HAP-1 (cell line): ENCODE measurements around the gene CACNG7.

Experiments used
- DNase-seq, 2 experiments: peaks; one replicate each; pipeline ENCODE4 v3.0.0-alpha.2; 2016 to 2020; ENCODE audit warnings: low spot score in 2 of 2
- H3K27me3 ChIP-seq: fragments of 250-450 bp; sonication (Bioruptor Pico); 2 replicates; pipeline ENCODE4 v1.5.1; 2020; ENCODE audit warnings: low read depth, mild to moderate bottlenecking, moderate library complexity
- H3K36me3 ChIP-seq: fragments of 250-450 bp; sonication (Bioruptor Pico); replicated peaks from 2 replicates; pipeline ENCODE4 v1.5.1; 2020; ENCODE audit warnings: mild to moderate bottlenecking
- H3K4me1 ChIP-seq: fragments of 250-450 bp; sonication (Bioruptor Pico); 2 replicates; pipeline ENCODE4 v1.5.1; 2020; ENCODE audit warnings: mild to moderate bottlenecking
- H3K4me3 ChIP-seq: fragments of 250-450 bp; sonication (Bioruptor Pico); 2 replicates; pipeline ENCODE4 v1.5.1; 2020; ENCODE audit warnings: mild to moderate bottlenecking, moderate library complexity
- H3K9me3 ChIP-seq: fragments of 250-450 bp; sonication (Bioruptor Pico); 2 replicates; pipeline ENCODE4 v1.5.1; 2020; ENCODE audit warnings: mild to moderate bottlenecking, moderate library complexity
- in situ Hi-C: fragments of 300-500 bp; cut with MboI; formaldehyde crosslinking; loops from 3 replicates; pipeline ENCODE4 v1.14.3; 2020; ENCODE audit warnings: low sequenced_read_pairs, inconsistent platforms, mixed read lengths

The CACNG7 gene

DNA sequence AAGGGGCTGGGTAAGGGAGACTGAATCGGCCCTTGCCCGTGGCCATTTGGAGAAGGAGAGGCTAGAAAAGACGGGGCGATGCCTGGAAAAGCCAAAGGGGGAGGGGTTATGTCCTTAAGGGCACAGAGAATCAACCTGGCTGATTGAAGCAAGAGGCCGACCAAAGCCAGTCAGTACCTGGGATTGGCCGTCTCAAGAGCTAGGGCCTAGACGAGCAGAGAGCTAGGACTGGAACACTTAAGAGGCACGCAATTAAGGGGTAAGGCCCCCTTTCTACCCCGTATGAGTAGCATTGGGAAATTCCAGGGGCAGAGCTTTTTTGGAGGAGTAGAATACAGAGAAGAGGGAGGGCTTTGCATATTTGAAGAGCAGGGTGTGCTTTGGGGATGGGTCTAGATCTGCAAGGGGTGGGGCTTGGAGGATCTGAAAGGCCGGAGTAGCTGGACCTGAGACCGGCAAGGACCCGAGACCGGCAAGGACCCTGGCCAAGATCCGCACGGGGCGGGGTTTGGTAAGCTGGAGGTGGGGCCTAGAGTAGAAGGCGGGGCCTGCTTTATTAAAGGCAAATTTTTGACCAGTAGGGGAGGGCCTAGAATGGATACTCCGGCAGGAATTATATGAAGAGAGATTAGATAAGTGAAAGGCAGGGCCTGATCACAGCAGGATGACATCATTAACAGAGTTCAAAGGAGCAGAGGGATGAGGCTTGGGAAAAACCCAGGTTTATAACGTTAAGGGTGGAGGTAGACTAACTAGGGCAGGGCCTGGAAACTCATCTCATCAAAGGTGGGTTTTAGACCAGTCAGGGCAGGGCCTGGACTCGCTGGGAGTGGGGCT lies 71.7 kb downstream of the CACNG7 start:
- H3K27me3 ChIP-seq = 0 out of 2 replicates have a peak, but pooled peaks cover 2% of the 10 kb centered on the region
- peak overlapping the region; percentile 46 for H3K4me3 ChIP-seq
- H3K4me1 ChIP-seq = peaks cover 14% of the 10 kb centered on the region
- DNase-seq = peak in 1 of 2 experiments; percentile 67
- no peaks in the 10 kb centered on the region for H3K36me3 ChIP-seq
- no peaks in the 10 kb centered on the region for H3K9me3 ChIP-seq
- in situ Hi-C loops = no loop called here

DNA sequence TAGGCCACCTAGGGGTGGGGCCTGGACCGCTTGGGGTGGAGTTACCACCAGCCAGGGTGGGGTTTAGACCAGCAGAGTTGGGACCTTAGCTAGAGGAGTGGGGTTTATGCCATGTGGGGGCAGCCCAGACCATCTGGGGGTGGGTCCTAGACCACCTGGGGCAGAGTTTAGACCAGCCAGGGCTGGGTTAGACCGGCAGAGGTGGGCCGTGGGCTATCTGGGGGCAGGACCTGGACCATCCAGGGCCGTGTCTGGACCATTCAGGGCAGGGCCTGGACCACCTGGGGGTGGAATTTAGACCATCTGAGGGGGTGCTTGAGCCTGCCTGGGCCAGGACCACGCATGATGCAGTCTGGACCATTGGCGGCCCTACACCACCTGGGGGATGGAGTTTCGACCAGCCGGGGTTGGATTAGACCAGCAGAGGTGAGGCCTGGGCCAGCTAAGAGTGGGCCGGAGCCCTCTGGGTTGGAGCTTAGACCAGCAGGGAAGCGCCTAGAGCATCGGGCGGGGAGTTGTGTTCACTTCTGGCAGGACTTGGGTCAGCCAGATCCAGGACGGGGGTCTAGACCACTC lies 72.4 kb downstream of the CACNG7 start:
- DNase-seq = peak in 1 of 2 experiments; percentile 33
- Histone ChIP-seq H3K9me3 (no peaks in the 10 kb centered on the region), H3K36me3 (no peaks in the 10 kb centered on the region), H3K4me3 (no peak overlapping the region), H3K4me1 (peaks cover 14% of the 10 kb centered on the region), H3K27me3 (0 out of 2 replicates have a peak, but pooled peaks cover 2% of the 10 kb centered on the region)
- in situ Hi-C loops = no loop called here

DNA sequence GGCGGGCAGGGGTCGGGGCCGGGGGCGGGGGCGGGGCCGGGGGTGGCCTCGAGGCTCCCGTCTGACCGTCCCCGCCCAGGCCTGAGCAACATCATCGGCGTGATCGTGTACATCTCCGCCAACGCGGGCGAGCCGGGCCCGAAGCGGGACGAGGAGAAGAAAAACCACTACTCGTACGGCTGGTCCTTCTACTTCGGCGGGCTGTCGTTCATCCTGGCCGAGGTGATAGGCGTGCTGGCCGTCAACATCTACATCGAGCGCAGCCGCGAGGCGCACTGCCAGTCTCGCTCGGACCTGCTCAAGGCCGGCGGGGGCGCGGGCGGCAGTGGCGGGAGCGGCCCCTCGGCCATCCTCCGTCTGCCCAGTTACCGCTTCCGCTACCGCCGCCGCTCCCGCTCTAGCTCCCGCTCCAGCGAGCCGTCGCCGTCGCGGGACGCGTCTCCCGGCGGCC lies 72.9 kb downstream of the CACNG7 start:
- peaks cover 14% of the 10 kb centered on the region for H3K4me1 ChIP-seq
- H3K36me3 ChIP-seq = no peaks in the 10 kb centered on the region
- 0 out of 2 replicates have a peak, but pooled peaks cover 2% of the 10 kb centered on the region for H3K27me3 ChIP-seq
- H3K9me3 ChIP-seq = no peaks in the 10 kb centered on the region
- in situ Hi-C loops = no loop called here
- H3K4me3 ChIP-seq = no peak overlapping the region
- DNase-seq = no peak

DNA sequence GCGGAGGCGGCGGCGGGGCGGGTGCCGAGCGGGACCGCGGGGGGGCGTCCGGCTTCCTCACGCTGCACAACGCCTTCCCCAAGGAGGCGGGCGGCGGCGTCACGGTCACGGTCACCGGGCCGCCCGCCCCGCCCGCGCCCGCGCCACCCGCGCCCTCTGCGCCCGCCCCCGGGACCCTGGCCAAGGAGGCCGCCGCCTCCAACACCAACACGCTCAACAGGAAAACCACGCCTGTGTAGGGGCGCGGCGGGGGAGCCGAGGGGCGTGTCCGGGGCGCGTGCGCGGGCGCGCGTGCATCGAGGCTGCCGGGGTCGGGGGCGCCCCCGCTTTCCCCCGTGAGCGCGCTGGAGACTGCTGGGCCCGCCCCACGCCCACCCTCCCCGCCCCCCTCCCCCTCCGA lies 73.5 kb downstream of the CACNG7 start:
- peak in 1 of 2 experiments; percentile 70 for DNase-seq
- 0 out of 2 replicates have a peak, but pooled peaks cover 2% of the 10 kb centered on the region for H3K27me3 ChIP-seq
- no peak overlapping the region for H3K4me3 ChIP-seq
- H3K36me3 ChIP-seq = no peaks in the 10 kb centered on the region
- in situ Hi-C loops = no loop called here
- H3K9me3 ChIP-seq = no peaks in the 10 kb centered on the region
- H3K4me1 ChIP-seq = peaks cover 13% of the 10 kb centered on the region

DNA sequence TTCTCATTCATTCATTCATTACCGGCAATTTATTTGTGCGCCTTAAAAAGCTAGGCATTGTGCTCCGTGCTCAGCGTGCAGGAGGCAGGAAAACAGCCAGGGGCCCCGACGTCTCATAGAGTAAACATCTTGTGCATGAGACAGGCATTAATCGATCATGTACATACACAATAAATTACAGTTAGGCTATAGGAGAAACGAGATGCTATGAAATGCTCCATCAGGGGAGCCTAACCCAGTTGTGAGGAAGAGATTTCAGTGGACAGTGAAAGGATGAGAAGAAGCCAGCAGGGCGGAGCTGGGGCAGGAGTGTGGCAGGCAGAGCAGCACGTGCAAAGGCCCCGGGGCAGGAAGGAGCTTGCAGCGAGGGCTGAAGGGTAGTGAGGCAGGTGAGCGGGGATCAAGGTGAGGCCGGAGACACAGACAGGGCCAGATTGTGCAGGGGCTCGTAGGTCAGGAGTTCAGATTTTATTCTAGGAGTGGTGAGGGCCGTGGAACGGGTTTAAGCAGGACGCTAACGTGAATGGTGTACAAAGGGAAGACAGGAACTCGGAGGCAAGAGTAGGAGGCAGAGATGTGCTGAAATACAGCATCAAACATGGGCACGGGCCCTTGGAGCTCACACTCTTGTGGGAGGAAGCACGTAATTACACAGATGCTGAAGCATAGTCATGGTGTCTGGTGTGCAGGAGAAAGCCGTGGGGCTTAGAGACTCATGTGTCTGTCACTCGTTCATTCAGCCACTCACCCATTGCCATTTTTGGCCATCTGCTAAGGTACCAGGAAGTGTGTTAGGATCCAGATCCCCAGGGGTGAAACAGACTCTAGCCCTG lies 74.6 kb downstream of the CACNG7 start:
- no peak for DNase-seq
- in situ Hi-C loops = no loop called here
- Histone ChIP-seq H3K9me3 (no peaks in the 10 kb centered on the region), H3K36me3 (no peaks in the 10 kb centered on the region), H3K4me1 (peaks cover 7% of the 10 kb centered on the region), H3K27me3 (0 out of 2 replicates have a peak, but pooled peaks cover 2% of the 10 kb centered on the region), H3K4me3 (no peak overlapping the region)

DNA sequence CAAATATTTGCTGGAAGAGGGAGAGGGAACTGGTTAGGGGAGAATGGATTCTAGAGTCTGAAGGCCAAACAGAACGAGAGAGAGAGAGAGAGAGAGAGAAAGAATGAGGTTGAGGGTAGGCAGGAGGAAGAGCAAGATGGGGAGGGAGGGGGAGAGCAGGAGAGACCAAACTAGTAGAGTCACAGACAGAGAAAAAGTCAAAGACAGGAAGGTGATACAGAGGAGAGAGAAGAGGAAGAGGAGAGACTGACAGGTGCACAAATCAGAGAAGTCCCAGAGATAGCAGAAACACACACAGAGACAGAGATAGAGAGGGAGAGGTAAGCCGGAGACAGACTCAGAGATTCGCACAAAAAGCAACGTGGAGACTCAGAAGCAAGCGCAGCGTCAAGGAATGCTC lies 76.8 kb downstream of the CACNG7 start:
- no peaks in the 10 kb centered on the region for H3K27me3 ChIP-seq
- no peak for DNase-seq
- no peaks in the 10 kb centered on the region for H3K36me3 ChIP-seq
- in situ Hi-C loops = no loop called here
- H3K9me3 ChIP-seq = no peaks in the 10 kb centered on the region
- H3K4me3 ChIP-seq = no peak overlapping the region
- no peaks in the 10 kb centered on the region for H3K4me1 ChIP-seq

DNA sequence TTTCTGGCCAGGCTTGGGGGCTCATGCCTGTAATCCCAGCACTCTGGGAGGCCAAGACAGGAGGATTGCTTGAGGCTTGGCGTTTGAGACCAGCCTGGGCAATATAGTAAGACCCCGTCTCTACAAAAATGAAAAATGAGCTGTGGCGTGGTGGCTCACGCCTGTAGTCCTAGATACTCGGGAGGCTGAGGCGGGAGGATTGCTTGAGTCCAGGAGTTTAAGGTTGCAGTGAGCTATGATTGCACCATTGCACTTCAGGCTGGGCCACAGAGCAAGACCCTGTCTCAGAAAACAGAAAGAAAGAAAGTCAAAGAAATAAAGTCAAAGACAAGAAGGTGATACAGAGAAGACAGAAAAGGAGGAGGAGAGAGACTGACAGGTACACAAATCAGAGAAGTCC lies 79.9 kb downstream of the CACNG7 start:
- H3K9me3 ChIP-seq = no peaks in the 10 kb centered on the region
- no peaks in the 10 kb centered on the region for H3K27me3 ChIP-seq
- in situ Hi-C loops = no loop called here

DNA sequence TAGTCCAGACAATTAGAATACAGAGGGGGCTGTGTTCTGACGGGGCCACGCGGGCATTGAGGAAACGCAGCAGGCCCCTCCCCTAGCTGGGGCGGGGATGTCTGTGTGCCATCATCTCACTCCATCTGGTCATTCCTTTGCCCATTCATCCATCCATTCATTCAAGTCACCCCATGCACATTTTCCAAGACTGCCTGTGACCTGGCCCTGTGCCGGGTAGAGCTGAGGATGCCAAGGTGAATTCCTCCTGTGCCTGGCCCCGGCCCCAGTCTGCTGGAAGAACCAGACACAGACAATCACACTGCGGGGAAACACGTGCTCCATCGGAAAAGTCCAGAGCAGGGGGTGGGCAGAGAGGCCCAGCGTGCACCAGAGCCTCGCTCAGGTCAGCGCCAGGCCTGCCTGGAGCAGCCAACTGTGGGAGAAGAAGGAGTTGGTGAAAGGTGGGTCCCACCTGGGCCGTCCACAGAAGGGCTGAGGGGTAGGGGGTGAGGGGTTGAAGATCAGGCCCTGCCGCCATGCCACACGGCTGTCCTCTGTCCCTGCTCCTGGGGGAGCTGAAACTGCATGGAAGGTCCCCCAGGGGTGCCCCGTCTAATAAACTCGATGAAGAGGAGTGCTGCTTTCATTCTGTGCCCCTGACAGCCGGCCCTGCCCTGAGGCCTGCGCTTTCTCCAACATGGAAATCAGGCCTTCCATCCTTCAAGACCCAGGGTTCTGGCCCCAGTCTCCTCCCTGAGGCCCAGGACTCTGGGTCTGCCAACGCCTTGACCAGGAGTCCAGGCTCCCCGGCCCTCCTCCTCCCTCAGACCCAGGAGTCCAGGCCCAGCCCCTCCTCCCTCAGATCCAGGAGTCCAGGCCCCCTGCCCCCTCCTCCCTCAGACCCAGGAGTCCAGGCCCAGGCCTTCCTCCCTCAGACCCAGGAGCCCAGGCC lies 80.8 kb downstream of the CACNG7 start:
- Histone ChIP-seq H3K4me1 (no peaks in the 10 kb centered on the region), H3K9me3 (no peaks in the 10 kb centered on the region), H3K27me3 (no peaks in the 10 kb centered on the region), H3K36me3 (no peaks in the 10 kb centered on the region), H3K4me3 (no peak overlapping the region)
- no peak for DNase-seq
- in situ Hi-C loops = no loop called here

More for the DNA sequence above, 79.9 kb downstream of the CACNG7 start:
- DNase-seq = no peak
- Histone ChIP-seq H3K4me3 (no peak overlapping the region), H3K36me3 (no peaks in the 10 kb centered on the region), H3K4me1 (no peaks in the 10 kb centered on the region)

DNA sequence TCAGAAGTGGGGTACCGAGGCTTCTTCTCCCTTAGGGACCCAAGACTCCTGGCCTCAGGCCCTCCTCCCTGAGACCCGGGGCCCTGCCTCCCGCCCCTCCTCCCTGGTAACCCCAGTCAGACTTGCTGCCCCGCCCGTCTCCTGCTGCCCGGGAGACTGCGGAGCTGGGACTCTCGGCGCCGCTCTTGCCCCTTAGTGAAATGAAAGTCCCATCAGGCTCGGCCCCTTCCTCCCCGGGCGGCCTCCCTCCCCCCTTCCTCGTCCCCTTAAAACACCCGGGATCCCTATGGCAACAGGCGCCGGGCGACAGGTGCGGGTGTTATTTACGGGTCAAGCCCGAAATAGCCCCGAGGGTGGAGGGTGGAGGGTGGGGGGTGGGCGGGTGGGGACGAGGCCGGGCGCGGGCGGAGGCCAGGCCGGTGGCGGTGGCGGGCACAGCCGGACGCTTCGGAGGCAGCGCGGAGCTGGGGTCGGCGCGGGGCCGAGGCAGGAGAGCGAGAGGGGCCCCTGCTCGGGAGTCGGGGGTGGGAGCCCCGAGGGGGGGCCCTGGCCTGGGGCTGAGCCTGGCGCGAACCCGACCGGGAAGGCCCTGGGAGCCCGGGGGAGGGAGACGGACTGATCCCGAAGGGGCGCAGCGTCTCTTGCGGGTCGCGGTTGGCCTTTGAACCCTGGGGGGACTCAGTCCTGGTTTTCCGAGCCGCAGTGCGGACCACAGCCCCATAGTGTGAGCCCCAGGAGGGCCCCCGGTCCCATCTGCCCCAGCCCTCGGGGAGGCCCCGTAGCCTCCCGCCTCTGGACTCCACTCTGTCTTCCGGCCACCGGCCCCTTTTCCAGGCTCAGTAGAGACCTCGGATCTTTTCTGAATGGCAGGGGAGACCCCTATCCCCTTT lies 82.4 kb downstream of the CACNG7 start, which contains the start of gene CACNG6:
Gene CACNG6 (plus strand): TSS at position 414 of the 890 bp plus-strand sequence. CDS start 1,241 bp downstream, outside the sequence.
- in situ Hi-C loops = no loop called here
- no peaks in the 10 kb centered on the region for H3K9me3 ChIP-seq
- no peaks in the 10 kb centered on the region for H3K4me1 ChIP-seq
- H3K4me3 ChIP-seq = no peak within 1 kb of the TSS
- H3K27me3 ChIP-seq = no peaks in the 10 kb centered on the region
- peak in 1 of 2 experiments; percentile 49 for DNase-seq
- H3K36me3 ChIP-seq = no peaks in the 10 kb centered on the region

DNA sequence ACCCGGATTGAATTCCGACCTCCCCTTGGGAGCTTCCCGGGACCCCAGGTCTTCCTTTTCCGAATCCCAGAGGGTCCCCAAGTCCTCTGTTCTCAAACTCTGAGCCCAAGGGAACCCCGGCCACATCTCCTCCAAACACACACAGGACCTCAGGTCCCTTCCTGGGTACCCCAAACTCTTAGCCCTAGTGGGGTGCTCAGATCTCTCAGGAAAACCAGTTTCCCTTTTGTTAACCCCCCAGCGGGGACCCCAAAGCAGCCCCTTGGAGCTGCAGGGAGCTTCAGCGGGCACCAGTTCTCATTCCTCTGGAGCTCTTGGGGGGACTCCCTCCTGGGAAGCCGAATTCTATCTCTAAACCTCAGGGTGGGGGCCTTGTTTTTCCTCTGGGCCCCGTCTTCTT lies 83.1 kb downstream of the CACNG7 start:
- DNase-seq = no peak
- no peak overlapping the region for H3K4me3 ChIP-seq
- no peaks in the 10 kb centered on the region for H3K4me1 ChIP-seq
- H3K9me3 ChIP-seq = no peaks in the 10 kb centered on the region
- in situ Hi-C loops = no loop called here
- no peaks in the 10 kb centered on the region for H3K36me3 ChIP-seq
- H3K27me3 ChIP-seq = no peaks in the 10 kb centered on the region

DNA sequence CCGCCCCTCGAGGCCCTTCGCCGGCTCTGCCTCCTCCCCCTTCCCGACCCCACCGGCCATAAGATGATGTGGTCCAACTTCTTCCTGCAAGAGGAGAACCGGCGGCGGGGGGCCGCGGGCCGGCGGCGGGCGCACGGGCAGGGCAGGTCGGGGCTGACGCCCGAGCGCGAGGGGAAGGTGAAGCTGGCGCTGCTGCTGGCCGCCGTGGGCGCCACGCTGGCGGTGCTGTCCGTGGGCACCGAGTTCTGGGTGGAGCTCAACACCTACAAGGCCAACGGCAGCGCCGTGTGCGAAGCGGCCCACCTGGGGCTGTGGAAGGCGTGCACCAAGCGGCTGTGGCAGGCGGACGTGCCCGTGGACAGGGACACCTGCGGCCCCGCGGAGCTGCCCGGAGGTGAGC lies 83.7 kb downstream of the CACNG7 start:
- Histone ChIP-seq H3K4me3 (no peak overlapping the region), H3K27me3 (no peaks in the 10 kb centered on the region), H3K9me3 (no peaks in the 10 kb centered on the region), H3K36me3 (no peaks in the 10 kb centered on the region), H3K4me1 (no peaks in the 10 kb centered on the region)
- no peak for DNase-seq
- in situ Hi-C loops = no loop called here

DNA sequence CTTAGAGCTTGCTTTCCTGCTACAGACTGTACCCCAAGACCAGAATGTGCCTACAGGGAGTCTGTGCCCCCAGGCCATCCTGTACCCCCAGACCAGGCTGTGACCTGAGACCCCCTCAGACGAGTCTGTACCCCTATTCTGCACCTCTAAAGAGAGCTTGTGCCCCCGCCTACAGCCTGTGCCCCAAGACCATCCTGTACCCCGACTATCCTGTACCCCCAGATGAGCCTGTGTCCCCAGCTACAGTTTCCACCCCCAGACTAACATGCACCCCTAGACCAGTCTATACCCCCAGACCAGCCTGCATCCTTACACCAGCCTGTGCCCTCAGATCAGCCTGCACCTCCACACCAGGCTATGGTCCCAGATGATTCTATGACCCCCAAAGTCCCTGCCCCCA lies 84.4 kb downstream of the CACNG7 start:
- no peaks in the 10 kb centered on the region for H3K36me3 ChIP-seq
- no peaks in the 10 kb centered on the region for H3K4me1 ChIP-seq
- DNase-seq = no peak
- no peaks in the 10 kb centered on the region for H3K9me3 ChIP-seq
- in situ Hi-C loops = no loop called here
- no peaks in the 10 kb centered on the region for H3K27me3 ChIP-seq
- H3K4me3 ChIP-seq = no peak overlapping the region
